Body of pancreas (tissue), 4 donors: ENCODE measurements around the gene C3orf52.

Source experiments
- CTCF ChIP-seq, 7 experiments: fragments of 450-650 bp in 4 of 7; fragments of 200-600 bp in 3 of 7; sonication (generic) in 3 of 7; IDR thresholded peaks; one replicate each; pipeline ENCODE4 v1.5.1; 2016 to 2019; ENCODE audit warnings: antibody characterized with exemption in 7 of 7
- POLR2A ChIP-seq, 3 donors: fragments of 450-650 bp; IDR thresholded peaks; one replicate each; pipeline ENCODE4 v1.6.1; 2016; ENCODE audit warnings: antibody characterized with exemption in 3 of 3, mild to moderate bottlenecking in 2 of 3

- no peak for TF ChIP-seq CTCF (IDR thresholded peaks at IDR 0.05)
- no peak for TF ChIP-seq POLR2A (IDR thresholded peaks at IDR 0.05)
These were observed 28.5 kb downstream of the C3orf52 start for GRCh38 chr3:112114576-112115160.
